Kidney (tissue), 14 donors: ENCODE measurements around the gene AGPAT4. TPM values are rescaled to one million over a fixed set of nuclear protein-coding genes. Genes with fewer than 3 reads are reported as not detected.

Experiments used
- DNase-seq, 5 donors: peaks; one replicate each; pipeline ENCODE4 v3.0.0-alpha.2; 2013 to 2020
- FAIRE-seq: peaks from 2 replicates; lab custom pipeline; 2012; peaks lifted over from hg19 to GRCh38; lab: Jason Lieb, UNC
- H3K27ac ChIP-seq, 2 donors: one replicate each; pipeline ENCODE4 v1.7.0; 2013; ENCODE audit warnings: low read depth in 2 of 2, low read length in 2 of 2, inconsistent platforms in 1 of 2
- H3K27me3 ChIP-seq: one replicate; pipeline ENCODE4 v1.7.1; 2013; ENCODE audit warnings: low read length, inconsistent platforms; ENCODE audit not compliant: control insufficient read depth, insufficient read depth
- H3K36me3 ChIP-seq, 3 donors: one replicate each; pipeline versions ENCODE4 v1.7.0 to v1.7.1; 2013; ENCODE audit warnings: low read length in 3 of 3, control low read depth in 1 of 3, inconsistent platforms in 1 of 3; ENCODE audit not compliant: insufficient read depth in 3 of 3, control insufficient read depth in 2 of 3
- H3K4me1 ChIP-seq, 3 donors: one replicate each; pipeline versions ENCODE4 v1.7.0 to v1.7.1; 2013; ENCODE audit warnings: low read length in 3 of 3, inconsistent platforms in 1 of 3, low read depth in 1 of 3; ENCODE audit not compliant: control insufficient read depth in 2 of 3, insufficient read depth in 2 of 3
- H3K4me3 ChIP-seq, 3 donors: one replicate each; pipeline versions ENCODE4 v1.7.0 to v1.8.1; 2013; ENCODE audit warnings: low read length in 3 of 3, control low read depth in 1 of 3, inconsistent platforms in 1 of 3
- H3K9ac ChIP-seq, 3 donors: one replicate each; pipeline versions ENCODE4 v1.7.0 to v1.7.1; 2013; ENCODE audit warnings: low read length in 3 of 3, control low read depth in 1 of 3, inconsistent platforms in 1 of 3
- H3K9me3 ChIP-seq, 3 donors: one replicate each; pipeline versions ENCODE4 v1.7.0 to v1.7.1; 2013; ENCODE audit warnings: low read length in 3 of 3, control low read depth in 1 of 3, inconsistent platforms in 1 of 3; ENCODE audit not compliant: control insufficient read depth in 2 of 3, insufficient read depth in 1 of 3
- intact Hi-C: fragments of 100-400 bp; cut with DNase I; formaldehyde crosslinking; loops from one replicate; pipeline ENCODE4 v1.11.1; 2022
- polyA plus RNA-seq: library from polyadenylated mRNA; stranded (reverse); fragments of 350-450 nt; fragmentation: Illumina TruSeq; extraction: RNeasy Lipid Tissue Mini Kit (QIAGEN cat#74804); gene quantifications from one replicate; pipeline ENCODE4 v1.2.3, GENCODE V29; 2014; ENCODE audit warnings: low read depth, low replicate concordance; ENCODE audit not compliant: insufficient read depth
- total RNA-seq: library from RNA; stranded (reverse); fragmentation: NEBNext Ultra II Directional; extraction: Animal tissue kit (Norgen Biotek cat#: 25700); gene quantifications from one replicate; pipeline ENCODE4 v1.2.1, GENCODE V29; 2021
- TF ChIP-seq, protein P1 (sequence below): IDR thresholded peaks from 3 replicates; pipeline ENCODE4 v1.5.1; 2012; ENCODE audit warnings: mild to moderate bottlenecking, moderate library complexity, borderline replicate concordance; ENCODE audit not compliant: insufficient read depth; ENCODE audit errors: extremely low read depth
- donor health status: control.
- donor health status: control.
- donor health status: control.
- donor health status: control.
- donor health status: control.
- donor health status: DM: yes; HTN: yes; CAD: no.
- donor health status: Normal renal cell carcinoma (clear cell type).

AGPAT4 gene
- total and polyA plus RNA-seq, 2 donors from 2014 or later: 3.3 to 12.3 TPM

DNA sequence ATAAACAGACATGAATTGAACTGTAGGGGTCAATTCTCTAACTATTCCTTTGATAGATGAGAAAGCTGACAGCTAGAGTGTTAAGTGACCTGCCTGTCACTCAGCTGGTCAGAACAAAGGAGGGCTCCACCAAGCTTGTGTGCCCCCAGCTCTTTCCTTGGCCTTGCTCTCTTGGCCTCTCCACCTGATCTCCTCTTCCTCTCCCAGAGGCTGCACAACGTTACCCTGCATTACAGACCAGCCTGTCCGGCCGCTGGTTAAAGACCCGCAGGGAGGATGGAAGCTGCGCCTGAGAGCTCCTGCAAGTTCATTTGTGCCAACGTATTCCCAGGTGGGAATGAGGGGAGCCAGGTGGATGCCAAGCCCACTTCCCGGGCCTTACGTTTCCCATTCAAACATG, 22.5 kb downstream of the AGPAT4 start:
- no peaks in the 10 kb centered on the region for H3K36me3 ChIP-seq
- no peak overlapping the region for H3K9ac ChIP-seq
- H3K4me1 ChIP-seq: no peaks in the 10 kb centered on the region
- H3K27ac ChIP-seq: no peak overlapping the region
- intact Hi-C loops: no loop called here
- no peak overlapping the region for H3K4me3 ChIP-seq
- no peak for DNase-seq
- no peaks in the 10 kb centered on the region for H3K27me3 ChIP-seq
- TF ChIP-seq, protein P1, sequence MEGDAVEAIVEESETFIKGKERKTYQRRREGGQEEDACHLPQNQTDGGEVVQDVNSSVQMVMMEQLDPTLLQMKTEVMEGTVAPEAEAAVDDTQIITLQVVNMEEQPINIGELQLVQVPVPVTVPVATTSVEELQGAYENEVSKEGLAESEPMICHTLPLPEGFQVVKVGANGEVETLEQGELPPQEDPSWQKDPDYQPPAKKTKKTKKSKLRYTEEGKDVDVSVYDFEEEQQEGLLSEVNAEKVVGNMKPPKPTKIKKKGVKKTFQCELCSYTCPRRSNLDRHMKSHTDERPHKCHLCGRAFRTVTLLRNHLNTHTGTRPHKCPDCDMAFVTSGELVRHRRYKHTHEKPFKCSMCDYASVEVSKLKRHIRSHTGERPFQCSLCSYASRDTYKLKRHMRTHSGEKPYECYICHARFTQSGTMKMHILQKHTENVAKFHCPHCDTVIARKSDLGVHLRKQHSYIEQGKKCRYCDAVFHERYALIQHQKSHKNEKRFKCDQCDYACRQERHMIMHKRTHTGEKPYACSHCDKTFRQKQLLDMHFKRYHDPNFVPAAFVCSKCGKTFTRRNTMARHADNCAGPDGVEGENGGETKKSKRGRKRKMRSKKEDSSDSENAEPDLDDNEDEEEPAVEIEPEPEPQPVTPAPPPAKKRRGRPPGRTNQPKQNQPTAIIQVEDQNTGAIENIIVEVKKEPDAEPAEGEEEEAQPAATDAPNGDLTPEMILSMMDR: no peak
- H3K9me3 ChIP-seq: no peaks in the 10 kb centered on the region
- FAIRE-seq: no peak

DNA sequence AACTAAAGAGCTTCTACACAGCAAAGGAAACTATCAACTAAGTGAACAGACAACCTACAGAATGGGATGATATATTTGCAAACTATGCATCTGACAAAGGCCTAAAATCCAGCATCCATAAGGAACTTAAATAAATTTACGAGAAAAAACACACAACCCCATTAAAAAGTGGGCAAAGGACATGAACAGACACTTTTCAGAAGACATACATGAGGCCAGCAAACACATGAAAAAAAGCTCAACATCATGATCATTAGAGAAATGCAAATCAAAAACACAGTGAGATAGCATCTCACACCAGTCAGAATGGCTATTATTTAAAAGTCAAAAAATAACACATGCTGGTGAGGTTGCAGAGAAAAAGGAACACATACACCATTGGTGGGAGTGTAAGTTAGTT, 24.5 kb downstream of the AGPAT4 start:
- Histone ChIP-seq H3K27me3 (no peaks in the 10 kb centered on the region), H3K4me3 (no peak overlapping the region), H3K4me1 (no peaks in the 10 kb centered on the region), H3K9me3 (no peaks in the 10 kb centered on the region), H3K9ac (no peak overlapping the region), H3K36me3 (no peaks in the 10 kb centered on the region), H3K27ac (no peak overlapping the region)
- DNase-seq: no peak
- TF ChIP-seq, protein P1: no peak
- no peak for FAIRE-seq
- intact Hi-C loops: no loop called here

DNA sequence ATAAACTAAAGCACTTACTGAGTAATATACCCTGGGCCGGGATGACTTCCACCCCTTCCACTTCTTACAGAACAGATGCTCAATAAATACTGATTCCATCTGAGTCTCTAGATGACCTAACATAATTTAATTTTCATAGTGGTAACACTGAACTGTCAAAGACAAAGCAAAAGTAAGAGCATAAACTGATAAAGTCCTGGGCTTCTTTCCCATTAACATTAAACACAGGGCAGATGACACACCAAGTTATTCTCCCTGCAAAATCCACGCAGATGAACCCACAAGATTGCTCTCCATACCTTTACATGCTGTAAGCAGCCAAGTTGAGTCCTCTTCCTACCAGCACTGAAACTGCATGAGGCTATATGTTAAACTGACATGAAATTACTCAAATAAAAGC, 27.1 kb downstream of the AGPAT4 start:
- FAIRE-seq (no peak), DNase-seq (no peak)
- H3K4me3 ChIP-seq: no peak overlapping the region
- TF ChIP-seq, protein P1: no peak
- no peaks in the 10 kb centered on the region for H3K9me3 ChIP-seq
- H3K27ac ChIP-seq: no peak overlapping the region
- H3K27me3 ChIP-seq: no peaks in the 10 kb centered on the region
- no peaks in the 10 kb centered on the region for H3K36me3 ChIP-seq
- intact Hi-C loops: no loop called here
- no peak overlapping the region for H3K9ac ChIP-seq
- H3K4me1 ChIP-seq: peaks cover 0 to 2% (median 0%) of the 10 kb centered on the region in 3 donors

DNA sequence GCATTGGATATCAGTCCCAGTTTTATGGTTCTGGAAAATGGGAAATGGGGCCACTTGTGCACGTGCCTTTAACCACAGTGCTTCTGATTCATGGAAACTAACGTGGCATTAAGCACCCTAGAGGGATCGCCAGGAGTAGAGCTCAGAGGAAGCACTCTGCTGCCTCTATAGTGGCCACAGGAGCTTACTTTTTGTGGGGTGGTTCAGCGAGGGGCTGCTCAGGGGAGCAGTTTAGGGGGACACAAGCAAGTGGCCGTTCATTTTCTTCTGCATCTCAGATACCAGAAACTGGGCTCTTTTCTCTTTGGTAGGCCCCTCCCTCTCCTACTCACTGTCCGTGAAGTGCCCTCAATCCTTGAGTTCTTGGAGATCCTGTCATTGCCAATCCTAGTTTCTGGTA, 28.5 kb downstream of the AGPAT4 start:
- intact Hi-C loops: no loop called here
- no peak for FAIRE-seq

More for the DNA sequence above, 28.5 kb downstream of the AGPAT4 start:
- TF ChIP-seq, protein P1: no peak
- no peaks in the 10 kb centered on the region for H3K9me3 ChIP-seq
- peaks cover 0 to 2% (median 0%) of the 10 kb centered on the region in 3 donors for H3K4me1 ChIP-seq
- no peaks in the 10 kb centered on the region for H3K27me3 ChIP-seq
- H3K4me3 ChIP-seq: no peak overlapping the region
- no peaks in the 10 kb centered on the region for H3K36me3 ChIP-seq
- no peak overlapping the region for H3K27ac ChIP-seq
- no peak overlapping the region for H3K9ac ChIP-seq
- DNase-seq: no peak
